ENCODE measurements around the gene ENPP1. TPM values are rescaled to one million over a fixed set of nuclear protein-coding genes. Genes with fewer than 3 reads are reported as not detected.

ENPP1 gene
- total and polyA plus RNA-seq, 9 of the 15 experiments (the other 6 are each of a cell fraction or from before 2014, with no cell fraction given) = 0.03 to 0.56 (median 0.14) TPM

DNA sequence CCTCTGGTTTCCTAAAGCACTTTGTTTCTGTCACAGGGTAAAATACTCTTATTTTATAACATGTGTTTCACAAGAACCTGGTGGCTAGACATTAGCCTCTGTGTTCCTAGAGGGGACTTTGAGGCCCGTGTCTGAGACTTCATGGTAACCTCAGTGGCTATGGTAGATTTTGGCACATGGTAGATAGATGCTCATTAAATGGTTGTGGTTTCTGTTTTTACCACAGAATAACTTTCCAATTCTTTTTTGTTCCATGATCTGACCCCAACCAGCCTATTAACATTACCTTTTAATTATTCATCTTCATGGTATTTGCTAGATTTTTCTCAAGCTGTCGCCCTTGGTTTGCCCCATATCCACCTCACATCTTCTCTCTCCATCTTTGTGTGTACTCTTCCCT, 109.0 kb downstream of the ENPP1 start:
- WGBS (ENCODE audit: insufficient coverage, low coverage, missing lambda C conversion rate) = 0% methylated on average over 2 of the region's 2 CpGs
- FAIRE-seq = no peak
- BruUV-seq (replicated peaks) = no TSS peak

More for the DNA sequence above, 109.0 kb downstream of the ENPP1 start:
- Histone ChIP-seq H3K9me3 (replicated peaks; ENCODE audit: control insufficient read depth, insufficient read depth, low read depth, low read length) (no peaks in the 10 kb centered on the region), H3K27me3 (ENCODE audit: control insufficient read depth in 2 of 2, insufficient read depth in 2 of 2, low read length in 2 of 2) (no peaks in the 10 kb centered on the region; a peak in 1 of 5 replicates), H2AFZ (ENCODE audit: low read depth, low read length) (no peak overlapping the region), H3K9ac (ENCODE audit: insufficient read depth in 1 of 2, low read depth in 2 of 2, low read length in 2 of 2) (no peak overlapping the region), H3K27ac (ENCODE audit: extremely low read depth, low read depth, low read length) (no peak overlapping the region), H3K4me1 (replicated peaks in 1 of 2; ENCODE audit: control insufficient read depth in 2 of 2, insufficient read depth in 2 of 2, low read length in 2 of 2) (no peaks in the 10 kb centered on the region), H4K20me1 (replicated peaks; ENCODE audit: control insufficient read depth, insufficient read depth, low read length) (no peaks in the 10 kb centered on the region), H3K4me2 (ENCODE audit: insufficient read depth, low read length) (no peak overlapping the region), H3K4me3 (no peak overlapping the region), H3K9me1 (ENCODE audit: control insufficient read depth, insufficient read depth, low read length) (no peaks in the 10 kb centered on the region), H3K36me3 (ENCODE audit: control insufficient read depth, insufficient read depth, low read length) (no peaks in the 10 kb centered on the region), H3K79me2 (ENCODE audit: control insufficient read depth, insufficient read depth, low read length) (no peaks in the 10 kb centered on the region)
- DNase-seq (ENCODE audit: extremely low read depth in 1 of 4, low spot score in 3 of 4) (no peak), ATAC-seq (no peak)
- intact Hi-C loops (cut with micrococcal nuclease) = no loop called here
- ChIA-PET CTCF (ENCODE audit: low intra/inter-chr PET ratio) (no interaction called here), POLR2A (no interaction called here)
- in situ Hi-C loops (cut with MboI) = loop anchor here (5.0 to 25.0 kb wide), 3 partner anchors 222 to 1645 kb away; no protein-coding TSS in a partner anchor
- TF ChIP-seq HMG20A (CRISPR knock-in tag; conservative IDR thresholded peaks at IDR 0.05) (no peak), TOE1 (IDR thresholded peaks at IDR 0.05; ENCODE audit: borderline replicate concordance) (no peak), TOE1 (CRISPR knock-in tag; IDR thresholded peaks at IDR 0.05; ENCODE audit: borderline replicate concordance, low read depth) (no peak), HMGN3 (IDR thresholded peaks at IDR 0.05; ENCODE audit: borderline replicate concordance, extremely low read depth, insufficient read length, low read depth, low read length) (no peak), ZBTB17 (CRISPR knock-in tag; IDR thresholded peaks at IDR 0.05) (no peak), ZNF134 (CRISPR knock-in tag; conservative IDR thresholded peaks at IDR 0.05) (no peak)
- TF ChIP-seq, protein P1, sequence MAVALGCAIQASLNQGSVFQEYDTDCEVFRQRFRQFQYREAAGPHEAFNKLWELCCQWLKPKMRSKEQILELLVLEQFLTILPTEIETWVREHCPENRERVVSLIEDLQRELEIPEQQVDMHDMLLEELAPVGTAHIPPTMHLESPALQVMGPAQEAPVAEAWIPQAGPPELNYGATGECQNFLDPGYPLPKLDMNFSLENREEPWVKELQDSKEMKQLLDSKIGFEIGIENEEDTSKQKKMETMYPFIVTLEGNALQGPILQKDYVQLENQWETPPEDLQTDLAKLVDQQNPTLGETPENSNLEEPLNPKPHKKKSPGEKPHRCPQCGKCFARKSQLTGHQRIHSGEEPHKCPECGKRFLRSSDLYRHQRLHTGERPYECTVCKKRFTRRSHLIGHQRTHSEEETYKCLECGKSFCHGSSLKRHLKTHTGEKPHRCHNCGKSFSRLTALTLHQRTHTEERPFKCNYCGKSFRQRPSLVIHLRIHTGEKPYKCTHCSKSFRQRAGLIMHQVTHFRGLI (CRISPR knock-in tag; IDR thresholded peaks at IDR 0.05) = no peak
- TF ChIP-seq, protein P2, sequence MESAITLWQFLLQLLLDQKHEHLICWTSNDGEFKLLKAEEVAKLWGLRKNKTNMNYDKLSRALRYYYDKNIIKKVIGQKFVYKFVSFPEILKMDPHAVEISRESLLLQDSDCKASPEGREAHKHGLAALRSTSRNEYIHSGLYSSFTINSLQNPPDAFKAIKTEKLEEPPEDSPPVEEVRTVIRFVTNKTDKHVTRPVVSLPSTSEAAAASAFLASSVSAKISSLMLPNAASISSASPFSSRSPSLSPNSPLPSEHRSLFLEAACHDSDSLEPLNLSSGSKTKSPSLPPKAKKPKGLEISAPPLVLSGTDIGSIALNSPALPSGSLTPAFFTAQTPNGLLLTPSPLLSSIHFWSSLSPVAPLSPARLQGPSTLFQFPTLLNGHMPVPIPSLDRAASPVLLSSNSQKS (CRISPR knock-in tag; IDR thresholded peaks at IDR 0.05) = no peak

Data from K562 (cell line).